Neuronal stem cell (in vitro differentiated cells): ENCODE data around the gene PLXNA1.

Source experiments
- DNase-seq: peaks from one replicate; pipeline ENCODE4 v3.0.0-alpha.2; 2013; ENCODE audit warnings: low spot score
- H2AFZ ChIP-seq: one replicate; pipeline ENCODE4 v1.6.1; 2013; ENCODE audit warnings: mild to moderate bottlenecking, low read length, inconsistent platforms
- H2AK5ac ChIP-seq: 2 replicates; pipeline ENCODE4 v1.6.1; 2013; ENCODE audit warnings: low read depth, mild to moderate bottlenecking, inconsistent platforms, low read length, moderate library complexity, mixed read lengths
- H2BK120ac ChIP-seq: 2 replicates; pipeline ENCODE4 v1.6.1; 2013; ENCODE audit warnings: low read depth, mild to moderate bottlenecking, inconsistent platforms, low read length, moderate library complexity, mixed read lengths
- H2BK12ac ChIP-seq: one replicate; pipeline ENCODE4 v1.6.1; 2013; ENCODE audit warnings: low read length, inconsistent platforms
- H2BK15ac ChIP-seq: 2 replicates; pipeline ENCODE4 v1.6.1; 2013; ENCODE audit warnings: mild to moderate bottlenecking, low read length, inconsistent platforms, mixed read lengths
- H2BK5ac ChIP-seq: one replicate; pipeline ENCODE4 v1.6.1; 2013; ENCODE audit warnings: inconsistent platforms, mild to moderate bottlenecking, low read length, moderate library complexity
- H3K14ac ChIP-seq: one replicate; pipeline ENCODE4 v1.6.1; 2013; ENCODE audit warnings: low read length, inconsistent platforms
- H3K18ac ChIP-seq: 2 replicates; pipeline ENCODE4 v1.6.1; 2013; ENCODE audit warnings: low read length, inconsistent platforms
- H3K23ac ChIP-seq: 2 replicates; pipeline ENCODE4 v1.6.1; 2013; ENCODE audit warnings: low read depth, mild to moderate bottlenecking, mixed read lengths, low read length, inconsistent platforms; ENCODE audit not compliant: poor library complexity
- H3K27ac ChIP-seq: replicated peaks from 3 replicates; pipeline ENCODE4 v1.5.1; 2013; ENCODE audit warnings: low read length, inconsistent platforms
- H3K27me3 ChIP-seq, 3 experiments: 2 replicates each; pipeline ENCODE4 v1.6.1; 2013; ENCODE audit warnings: low read length in 3 of 3, mild to moderate bottlenecking in 2 of 3, inconsistent platforms in 1 of 3, low read depth in 1 of 3, mixed read lengths in 1 of 3, moderate library complexity in 1 of 3; ENCODE audit not compliant: control insufficient read depth in 3 of 3, insufficient read depth in 3 of 3
- H3K36me3 ChIP-seq, 2 donors: replicated peaks in 1 of 2; 2 replicates each; pipeline ENCODE4 v1.6.1; 2013; ENCODE audit warnings: low read length in 2 of 2; ENCODE audit not compliant: control insufficient read depth in 2 of 2, insufficient read depth in 2 of 2
- H3K4ac ChIP-seq: 2 replicates; pipeline ENCODE4 v1.6.1; 2013; ENCODE audit warnings: inconsistent platforms, mild to moderate bottlenecking, low read length, moderate library complexity
- H3K4me1 ChIP-seq, 2 donors: 1 replicate in 1 of 2; 2 replicates in 1 of 2; pipeline ENCODE4 v1.6.1; 2013; ENCODE audit warnings: low read length in 2 of 2, low read depth in 1 of 2; ENCODE audit not compliant: control insufficient read depth in 2 of 2, insufficient read depth in 1 of 2
- H3K4me2 ChIP-seq: one replicate; pipeline ENCODE4 v1.6.1; 2013; ENCODE audit warnings: mild to moderate bottlenecking, low read length, inconsistent platforms; ENCODE audit not compliant: insufficient read depth, poor library complexity, severe bottlenecking
- H3K4me3 ChIP-seq, 2 donors: 2 replicates each; pipeline ENCODE4 v1.5.1; 2013; ENCODE audit warnings: low read length in 2 of 2, mild to moderate bottlenecking in 2 of 2, inconsistent platforms in 1 of 2, moderate library complexity in 1 of 2
- H3K79me1 ChIP-seq: one replicate; pipeline ENCODE4 v1.6.1; 2013; ENCODE audit warnings: low read depth, mild to moderate bottlenecking, inconsistent platforms, low read length, moderate library complexity
- H3K9ac ChIP-seq: one replicate; pipeline ENCODE4 v1.6.1; 2013; ENCODE audit warnings: mild to moderate bottlenecking, low read depth, low read length, inconsistent platforms; ENCODE audit not compliant: poor library complexity
- H3K9me3 ChIP-seq, 2 donors: replicated peaks in 1 of 2; 2 replicates each; pipeline versions ENCODE3 to v1.6.1; 2013; ENCODE audit warnings: low read length in 2 of 2, mild to moderate bottlenecking in 2 of 2, inconsistent platforms in 1 of 2, low read depth in 1 of 2, mixed read lengths in 1 of 2, moderate library complexity in 1 of 2; ENCODE audit not compliant: control insufficient read depth in 2 of 2, insufficient read depth in 1 of 2
- H4K8ac ChIP-seq: one replicate; pipeline ENCODE4 v1.6.1; 2013; ENCODE audit warnings: low read depth, mild to moderate bottlenecking, inconsistent platforms, low read length, moderate library complexity
- H4K91ac ChIP-seq: one replicate; pipeline ENCODE4 v1.6.1; 2013; ENCODE audit warnings: low read length, low read depth, mild to moderate bottlenecking, inconsistent platforms; ENCODE audit not compliant: poor library complexity
- WGBS, 2 donors: extraction: QIAGEN DNeasy Blood & Tissue Kit; methylation state at CpG; one replicate each; pipeline ENCODE4 v1.1.7; 2013; ENCODE audit warnings: missing lambda C conversion rate in 2 of 2, mixed read lengths in 1 of 2; ENCODE audit not compliant: insufficient read length in 2 of 2, insufficient replicate concordance in 1 of 2; ENCODE audit errors: extremely low coverage in 2 of 2; 5-methylcytosine and 5-hydroxymethylcytosine counted together

Gene PLXNA1

GRCh38 chr3:126959921-126960603 lies 22.9 kb upstream of the PLXNA1 start:
- peak overlapping the region; percentile 43 for H4K8ac ChIP-seq
- peak overlapping the region; percentile 19 for H2BK15ac ChIP-seq
- H3K23ac ChIP-seq: peak overlapping the region; percentile 73
- peak overlapping the region; percentile 43 for H2BK120ac ChIP-seq
- H2BK5ac ChIP-seq: peak overlapping the region; percentile 42
- H3K79me1 ChIP-seq: no peaks in the 10 kb centered on the region
- no peak overlapping the region for H3K4me2 ChIP-seq
- no peak overlapping the region for H3K4me3 ChIP-seq
- peak overlapping the region; percentile 61 for H4K91ac ChIP-seq
- H3K36me3 ChIP-seq: no peaks in the 10 kb centered on the region
- H3K18ac ChIP-seq: peak overlapping the region; percentile 83
- H3K27ac ChIP-seq: no peak overlapping the region
- no peak overlapping the region for H3K4ac ChIP-seq
- H3K27me3 ChIP-seq: no peaks in the 10 kb centered on the region
- H2AFZ ChIP-seq: peak overlapping the region; percentile 72
- peaks cover 0 to 2% of the 10 kb centered on the region in 2 donors for H3K9me3 ChIP-seq
- H2AK5ac ChIP-seq: peak overlapping the region; percentile 74
- peaks cover 11 to 13% of the 10 kb centered on the region in 2 donors for H3K4me1 ChIP-seq
- peak overlapping the region; percentile 95 for H3K14ac ChIP-seq
- DNase-seq: no peak
- WGBS, 2 donors: no CpG with 5 or more reads among the region's 17 CpGs
- peak overlapping the region; percentile 68 for H3K9ac ChIP-seq
- H2BK12ac ChIP-seq: no peak overlapping the region

DNA sequence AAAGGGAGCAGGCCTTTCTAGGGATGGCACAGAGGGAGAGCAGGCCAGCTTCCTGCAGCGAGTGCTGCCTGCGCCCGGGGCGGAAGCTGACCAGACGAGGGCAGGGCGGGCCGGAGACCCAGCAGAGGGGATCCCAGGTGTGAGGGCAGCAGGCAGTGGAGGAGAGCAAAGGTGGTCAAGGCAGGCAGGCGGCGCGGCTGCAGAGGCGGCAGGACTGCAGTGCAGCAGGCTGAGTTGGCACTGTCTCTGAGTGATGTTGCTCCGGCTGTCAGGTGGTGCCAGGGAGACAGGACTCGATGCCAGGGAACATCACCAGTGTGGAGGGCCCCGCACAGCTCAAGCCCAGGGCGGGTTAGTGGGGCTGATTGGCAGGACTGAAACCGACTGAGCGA lies 22.3 kb upstream of the PLXNA1 start:
- Histone ChIP-seq H3K79me1 (no peaks in the 10 kb centered on the region), H3K27ac (no peak overlapping the region), H3K18ac (peak overlapping the region; percentile 82), H2BK12ac (no peak overlapping the region), H2AK5ac (peak overlapping the region; percentile 74), H4K8ac (peak overlapping the region; percentile 43), H3K4me3 (no peak overlapping the region), H3K27me3 (no peaks in the 10 kb centered on the region), H3K23ac (no peak overlapping the region), H2BK15ac (peak overlapping the region; percentile 19), H3K9ac (peak overlapping the region; percentile 68), H3K9me3 (peaks cover 0 to 2% of the 10 kb centered on the region in 2 donors), H2BK120ac (peak overlapping the region; percentile 43), H2BK5ac (peak overlapping the region; percentile 42), H3K36me3 (no peaks in the 10 kb centered on the region), H3K4ac (no peak overlapping the region), H2AFZ (peak overlapping the region; percentile 72), H3K4me1 (peaks cover 11 to 13% of the 10 kb centered on the region in 2 donors), H3K14ac (peak overlapping the region; percentile 95), H3K4me2 (no peak overlapping the region), H4K91ac (peak overlapping the region; percentile 61)
- no peak for DNase-seq
- no CpG with 5 or more reads among the region's 17 CpGs for WGBS, 2 donors

DNA sequence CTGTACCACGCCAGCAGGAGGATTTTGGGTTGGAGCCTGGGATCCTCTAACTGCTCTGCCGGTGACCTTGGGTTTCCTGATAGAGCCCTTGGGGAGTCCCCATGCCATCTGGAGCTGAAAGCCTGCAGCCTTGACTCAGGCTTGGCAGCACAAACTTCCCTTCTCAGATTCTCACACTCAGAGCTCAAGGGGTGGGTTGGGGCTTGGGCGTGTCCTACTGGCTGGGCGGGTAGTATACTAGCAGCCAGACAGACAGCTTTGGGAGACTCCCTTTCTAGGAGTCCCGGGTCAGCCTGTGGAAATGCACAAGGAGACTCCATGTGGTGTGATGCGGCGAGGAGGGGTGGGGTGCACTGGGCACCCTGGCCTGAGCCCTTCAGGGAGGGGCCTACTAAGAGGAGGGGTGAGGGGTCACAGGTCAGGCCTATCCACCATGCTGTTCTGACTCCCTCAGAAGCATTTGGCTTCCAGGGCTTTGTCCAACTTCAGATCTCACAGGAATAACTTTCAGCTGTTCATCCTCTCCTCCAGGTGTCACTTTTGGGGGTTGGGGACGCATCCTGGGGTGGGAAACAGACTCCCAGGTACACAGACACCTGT lies 21.6 kb upstream of the PLXNA1 start:
- Histone ChIP-seq H3K9ac (no peak overlapping the region), H4K8ac (no peak overlapping the region), H3K4ac (no peak overlapping the region), H3K4me1 (peaks cover 11 to 13% of the 10 kb centered on the region in 2 donors), H3K79me1 (no peaks in the 10 kb centered on the region), H3K9me3 (peaks cover 0 to 2% of the 10 kb centered on the region in 2 donors), H2BK12ac (no peak overlapping the region), H2BK120ac (no peak overlapping the region), H3K27ac (no peak overlapping the region), H2AFZ (no peak overlapping the region), H3K18ac (no peak overlapping the region), H3K36me3 (no peaks in the 10 kb centered on the region), H3K14ac (no peak overlapping the region), H3K4me2 (no peak overlapping the region), H3K4me3 (no peak overlapping the region), H2AK5ac (no peak overlapping the region), H2BK5ac (no peak overlapping the region), H2BK15ac (no peak overlapping the region), H3K23ac (no peak overlapping the region), H3K27me3 (no peaks in the 10 kb centered on the region), H4K91ac (no peak overlapping the region)
- WGBS, 2 donors: no CpG with 5 or more reads among the region's 8 CpGs
- no peak for DNase-seq

- no peaks in the 10 kb centered on the region for H3K36me3 ChIP-seq
- H3K9me3 ChIP-seq: peaks cover 0 to 2% of the 10 kb centered on the region in 2 donors
- peak overlapping the region; percentile 29 for H2BK5ac ChIP-seq
- no peak overlapping the region for H4K91ac ChIP-seq
- H3K4ac ChIP-seq: no peak overlapping the region
- H3K4me1 ChIP-seq: peaks cover 11 to 13% of the 10 kb centered on the region in 2 donors
- H3K27ac ChIP-seq: no peak overlapping the region
- no peaks in the 10 kb centered on the region for H3K27me3 ChIP-seq
- no peak for DNase-seq
- H3K9ac ChIP-seq: no peak overlapping the region
- no peak overlapping the region for H2BK120ac ChIP-seq
- H3K4me2 ChIP-seq: no peak overlapping the region
- no peak overlapping the region for H2AK5ac ChIP-seq
- no peak overlapping the region for H2BK15ac ChIP-seq
- peak overlapping the region; percentile 87 for H3K18ac ChIP-seq
- H2AFZ ChIP-seq: no peak overlapping the region
- H3K14ac ChIP-seq: no peak overlapping the region
- H3K23ac ChIP-seq: no peak overlapping the region
- H3K79me1 ChIP-seq: no peaks in the 10 kb centered on the region
- H3K4me3 ChIP-seq: no peak overlapping the region
- no peak overlapping the region for H4K8ac ChIP-seq
- peak overlapping the region; percentile 30 for H2BK12ac ChIP-seq
- no CpG with 5 or more reads among the region's 11 CpGs for WGBS, 2 donors
Measured at GRCh38 chr3:126961791-126962461, 21.0 kb upstream of the PLXNA1 start.
